ENCODE results near the gene DCLK1. TPM values are rescaled to one million over a fixed set of nuclear protein-coding genes. Genes with fewer than 3 reads are reported as not detected.

The DCLK1 gene
- total RNA-seq, 1 experiment from 2014 or later: 36.2 TPM

- H3T11ph ChIP-seq (ENCODE audit: low read length): peak overlapping the region; percentile 56
- no peak overlapping the region for H4K91ac ChIP-seq (ENCODE audit: insufficient read length, low read depth, low read length)
- H3K4me2 ChIP-seq (ENCODE audit: insufficient read depth, insufficient read length, low read length): peak overlapping the region; percentile 13
- no peak overlapping the region for H2BK120ac ChIP-seq (ENCODE audit: low read depth, low read length, poor library complexity, severe bottlenecking)
- Mint-ChIP-seq H3K27ac (peak overlapping the region; percentile 90 to 94 (median 94)), H3K9me3 (no peaks in the 10 kb centered on the region), H3K4me1 (peaks cover 74 to 81% of the 10 kb centered on the region in 2 experiments), H3K36me3 (ENCODE audit: insufficient read depth in 1 of 3, low read depth in 3 of 3) (peaks cover 0 to 24% (median 12%) of the 10 kb centered on the region in 3 experiments), H3K4me3 (no peak overlapping the region), H3K27me3 (ENCODE audit: low read depth) (no peaks in the 10 kb centered on the region)
- peaks cover 4% of the 10 kb centered on the region for H3K23me2 ChIP-seq (ENCODE audit: insufficient read length, low read depth, low read length, poor library complexity, severe bottlenecking)
- no peak overlapping the region for H2AK5ac ChIP-seq (ENCODE audit: insufficient read length, low read length)
- H3K79me2 ChIP-seq (ENCODE audit: insufficient read depth, low read length): no peaks in the 10 kb centered on the region; the same call in 1 of the 2 replicates
- peak overlapping the region; percentile 20; the same call in 1 of the 2 replicates for H3K14ac ChIP-seq (ENCODE audit: insufficient read depth, low read length)
- no peaks in the 10 kb centered on the region for H4K20me1 ChIP-seq (ENCODE audit: control insufficient read depth, insufficient read depth, insufficient read length)
- H2BK15ac ChIP-seq (ENCODE audit: low read depth, low read length): no peak overlapping the region
- H3K27me3 ChIP-seq (ENCODE audit: insufficient read depth, low read length): no peaks in the 10 kb centered on the region
- H3K23ac ChIP-seq (ENCODE audit: insufficient read length, low read depth, low read length): no peak overlapping the region
- peak overlapping the region; percentile 66 for H3K18ac ChIP-seq (ENCODE audit: insufficient read length, low read depth, low read length)
- H3K56ac ChIP-seq (ENCODE audit: insufficient read length, low read depth, low read length): no peak overlapping the region
- peak overlapping the region; percentile 75 for H2BK5ac ChIP-seq (ENCODE audit: insufficient read length, low read length)
- no peak for DNase-seq
- no peak overlapping the region for H2AFZ ChIP-seq (ENCODE audit: low read length)
- no peak overlapping the region for H3K4ac ChIP-seq (ENCODE audit: low read depth, low read length)
- no peak overlapping the region for H4K5ac ChIP-seq (ENCODE audit: insufficient read length, low read depth, low read length)
- H3K9me3 ChIP-seq (ENCODE audit: control insufficient read depth, low read depth, low read length): no peaks in the 10 kb centered on the region
- peak overlapping the region; percentile 96 for H3K27ac ChIP-seq (ENCODE audit: insufficient read length, low read depth, low read length)
- H3K79me1 ChIP-seq (ENCODE audit: insufficient read depth, low read depth, low read length, poor library complexity, severe bottlenecking): no peaks in the 10 kb centered on the region
- no peak overlapping the region for H3K9ac ChIP-seq (ENCODE audit: extremely low read depth, insufficient read length, low read length)
- peak overlapping the region; percentile 99 for H2BK12ac ChIP-seq (ENCODE audit: insufficient read length, low read depth, low read length)
- H4K8ac ChIP-seq (replicated peaks; ENCODE audit: insufficient read length, low read depth, low read length): no peak overlapping the region
- H2BK20ac ChIP-seq (ENCODE audit: low read depth, low read length, poor library complexity, severe bottlenecking): no peak overlapping the region
- peaks cover 34% of the 10 kb centered on the region; the same call in 1 of the 2 replicates for H3K4me1 ChIP-seq (ENCODE audit: insufficient read depth, low read length)
- no CpG with 5 or more reads among the region's 1 CpG for WGBS (ENCODE audit: extremely low coverage, insufficient read length, low lambda C conversion rate)
- TF ChIP-seq CTCF (conservative IDR thresholded peaks at IDR 0.05): no peak
Measured at GRCh38 chr13:35856721-35857364, 274.3 kb downstream of the DCLK1 start.
